HG02798 (cell line): Measurements from ENCODE around the gene SMYD3.
"Not testable (repeated sequence)": the region's sequence is repeated elsewhere in the genome, so short reads cannot be mapped to it uniquely, and the experiment has no call there.

Experiments
- ATAC-seq: cut with Tn5 transposase; IDR thresholded peaks from one replicate; pipeline ENCODE4 v1.9.1; 2021; ENCODE audit warnings: mild to moderate bottlenecking; ENCODE audit not compliant: unreplicated experiment, poor library complexity

The SMYD3 gene

GRCh38 chr1:246091477-246091876, 415.6 kb downstream of the SMYD3 start:
- no peak for ATAC-seq

GRCh38 chr1:246086191-246086590, 420.9 kb downstream of the SMYD3 start:
- no peak for ATAC-seq

- ATAC-seq = no peak
These were observed 423.7 kb downstream of the SMYD3 start for GRCh38 chr1:246083416-246083815.

GRCh38 chr1:246081856-246082668, 425.0 kb downstream of the SMYD3 start:
- no peak for ATAC-seq

GRCh38 chr1:246081138-246081702, 425.9 kb downstream of the SMYD3 start:
- ATAC-seq = no peak

- ATAC-seq = no peak
These were observed 427.0 kb downstream of the SMYD3 start for GRCh38 chr1:246080031-246080430.

- ATAC-seq = no peak
These were observed 428.2 kb downstream of the SMYD3 start for GRCh38 chr1:246078888-246079252.

- ATAC-seq = no peak
These were observed 428.8 kb downstream of the SMYD3 start for GRCh38 chr1:246078126-246078887.

- ATAC-seq = no peak
These were observed 429.6 kb downstream of the SMYD3 start for GRCh38 chr1:246077476-246077875.

- no peak for ATAC-seq
These were observed 432.7 kb downstream of the SMYD3 start for GRCh38 chr1:246074421-246074820.

- ATAC-seq = no peak
These were observed 434.6 kb downstream of the SMYD3 start for GRCh38 chr1:246072456-246072955.

- ATAC-seq = not testable (repeated sequence)
These were observed 435.1 kb downstream of the SMYD3 start for GRCh38 chr1:246071981-246072380.

GRCh38 chr1:246071561-246071960, 435.5 kb downstream of the SMYD3 start:
- not testable (repeated sequence) for ATAC-seq

- no peak for ATAC-seq
These were observed 437.5 kb downstream of the SMYD3 start for GRCh38 chr1:246069581-246069980.

GRCh38 chr1:246068619-246069509, 438.2 kb downstream of the SMYD3 start:
- no peak for ATAC-seq

- no peak for ATAC-seq
These were observed 438.9 kb downstream of the SMYD3 start for GRCh38 chr1:246068217-246068512.

- no peak for ATAC-seq
These were observed 439.5 kb downstream of the SMYD3 start for GRCh38 chr1:246067432-246068216.

GRCh38 chr1:246066573-246066972, 440.5 kb downstream of the SMYD3 start:
- no peak for ATAC-seq

GRCh38 chr1:246065592-246065991, 441.5 kb downstream of the SMYD3 start:
- ATAC-seq = no peak

- ATAC-seq = no peak
These were observed 442.2 kb downstream of the SMYD3 start for GRCh38 chr1:246064891-246065290.
